22Rv1 (cell line): ENCODE data around the gene IQGAP2.

Experiments
- ZFX ChIP-seq: fragments of 450-650 bp; IDR thresholded peaks from 2 replicates; pipeline ENCODE4 v1.6.1; 2017; ENCODE audit warnings: antibody characterized with exemption, borderline replicate concordance
- TF ChIP-seq, protein P1 (sequence below): fragments of 450-650 bp; IDR thresholded peaks from 2 replicates; pipeline ENCODE4 v1.5.1; 2017; ENCODE audit warnings: mild to moderate bottlenecking

DNA sequence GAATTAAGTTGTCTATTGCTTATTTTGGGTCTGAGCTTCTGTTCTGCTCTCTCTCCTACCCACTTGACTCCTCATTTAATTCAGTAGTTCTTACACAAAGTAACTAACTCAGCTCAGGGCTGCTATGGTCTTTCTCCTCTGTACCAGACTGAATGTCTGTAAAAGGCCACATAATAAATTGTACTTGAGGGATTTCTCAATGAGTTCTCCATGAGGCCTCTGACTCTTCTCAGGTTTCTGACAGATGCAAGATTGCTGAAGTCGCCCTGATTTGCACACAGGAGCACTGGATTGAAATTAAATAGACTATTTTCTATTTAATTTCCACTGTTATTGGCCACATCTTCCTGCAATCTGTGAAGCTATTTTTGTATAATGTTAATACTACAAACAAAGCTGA lies 2.9 kb downstream of the IQGAP2 start:
- TF ChIP-seq, protein P1, sequence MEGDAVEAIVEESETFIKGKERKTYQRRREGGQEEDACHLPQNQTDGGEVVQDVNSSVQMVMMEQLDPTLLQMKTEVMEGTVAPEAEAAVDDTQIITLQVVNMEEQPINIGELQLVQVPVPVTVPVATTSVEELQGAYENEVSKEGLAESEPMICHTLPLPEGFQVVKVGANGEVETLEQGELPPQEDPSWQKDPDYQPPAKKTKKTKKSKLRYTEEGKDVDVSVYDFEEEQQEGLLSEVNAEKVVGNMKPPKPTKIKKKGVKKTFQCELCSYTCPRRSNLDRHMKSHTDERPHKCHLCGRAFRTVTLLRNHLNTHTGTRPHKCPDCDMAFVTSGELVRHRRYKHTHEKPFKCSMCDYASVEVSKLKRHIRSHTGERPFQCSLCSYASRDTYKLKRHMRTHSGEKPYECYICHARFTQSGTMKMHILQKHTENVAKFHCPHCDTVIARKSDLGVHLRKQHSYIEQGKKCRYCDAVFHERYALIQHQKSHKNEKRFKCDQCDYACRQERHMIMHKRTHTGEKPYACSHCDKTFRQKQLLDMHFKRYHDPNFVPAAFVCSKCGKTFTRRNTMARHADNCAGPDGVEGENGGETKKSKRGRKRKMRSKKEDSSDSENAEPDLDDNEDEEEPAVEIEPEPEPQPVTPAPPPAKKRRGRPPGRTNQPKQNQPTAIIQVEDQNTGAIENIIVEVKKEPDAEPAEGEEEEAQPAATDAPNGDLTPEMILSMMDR, result no peak
- TF ChIP-seq ZFX, result no peak
